ENCODE measurements around the gene AFF4.

DNA sequence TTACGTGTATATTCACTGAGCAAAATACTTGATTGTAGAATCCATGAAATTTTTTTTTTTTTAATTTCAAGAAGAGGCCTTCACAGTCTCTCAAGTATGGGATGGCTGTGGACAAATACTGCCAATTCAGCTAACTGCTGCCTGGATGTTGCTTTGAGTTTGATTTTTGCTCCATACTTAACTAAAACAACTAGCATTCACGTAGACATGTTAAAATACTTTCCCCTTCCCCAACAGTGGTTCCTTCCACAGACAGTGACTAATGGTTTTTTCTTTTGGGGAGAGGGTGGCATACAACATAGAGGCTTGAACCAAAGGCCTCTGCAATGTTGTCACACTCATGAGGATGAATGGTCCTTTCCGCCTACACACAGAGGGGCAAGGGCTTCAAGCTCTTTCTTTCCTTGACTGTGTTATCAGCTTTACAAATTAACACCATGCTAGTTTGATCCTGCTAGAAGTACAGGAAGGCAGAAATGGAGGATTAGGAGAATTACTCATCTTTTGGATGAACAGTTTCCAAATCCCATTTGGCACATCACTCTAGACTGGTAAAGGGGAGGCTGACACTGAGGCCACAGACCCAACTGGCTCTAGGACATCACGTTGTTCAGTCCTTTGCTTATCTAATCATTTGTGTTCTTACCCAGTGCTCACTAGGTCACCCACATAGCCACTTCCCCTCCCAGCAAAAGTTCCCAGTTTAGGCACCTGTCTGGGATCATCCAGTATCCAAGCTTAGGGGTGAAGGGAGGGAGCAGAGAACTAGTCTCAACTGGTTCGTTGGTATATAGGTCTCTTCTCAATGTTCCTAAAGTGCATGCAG lies 91.8 kb downstream of the AFF4 start:
- no peak for TF ChIP-seq CTCF (IDR thresholded peaks at IDR 0.05)
- no peak for TF ChIP-seq EZH2 (IDR thresholded peaks at IDR 0.05; ENCODE audit: borderline replicate concordance, insufficient read depth, low read depth, low read length, poor library complexity, severe bottlenecking)

Data from B cell (primary cell).